ENCODE data around the gene ALG1L2.
"Not testable (repeated sequence)": the region's sequence is repeated elsewhere in the genome, so short reads cannot be mapped to it uniquely, and the experiment has no call there.

GRCh38 chr3:130042736-130043135, 38.9 kb upstream of the ALG1L2 start:
- TF ChIP-seq EZH2phosphoT487 (IDR thresholded peaks at IDR 0.05; ENCODE audit: insufficient read depth, low read depth); EZH2 (IDR thresholded peaks at IDR 0.05; ENCODE audit: insufficient read depth, poor library complexity, severe bottlenecking): not testable (repeated sequence)

All from GM23248 (cell line).